H9 (cell line): Measurements from ENCODE around the gene TMEM117. TPM values are rescaled to one million over a fixed set of nuclear protein-coding genes. Genes with fewer than 3 reads are reported as not detected.

Experiments used
- DNase-seq: peaks from one replicate; pipeline ENCODE4 v3.0.0-alpha.2; 2017
- H2AFZ ChIP-seq: one replicate; pipeline ENCODE4 v1.6.1; 2013; ENCODE audit warnings: mild to moderate bottlenecking, low read length, control low read depth, moderate library complexity
- H2AK5ac ChIP-seq: 2 replicates; pipeline ENCODE4 v1.6.1; 2013; ENCODE audit warnings: low read length, control low read depth, mixed read lengths; ENCODE audit not compliant: insufficient read length
- H2BK120ac ChIP-seq: one replicate; pipeline ENCODE4 v1.6.1; 2013; ENCODE audit warnings: low read depth, mild to moderate bottlenecking, low read length, control low read depth, inconsistent platforms; ENCODE audit not compliant: poor library complexity, severe bottlenecking
- H2BK12ac ChIP-seq: 2 replicates; pipeline ENCODE4 v1.6.1; 2013; ENCODE audit warnings: low read length, control low read depth, mixed read lengths, low read depth; ENCODE audit not compliant: insufficient read length
- H2BK15ac ChIP-seq: 2 replicates; pipeline ENCODE4 v1.6.1; 2013; ENCODE audit warnings: low read depth, low read length, control low read depth
- H2BK20ac ChIP-seq: one replicate; pipeline ENCODE4 v1.6.1; 2013; ENCODE audit warnings: low read depth, mild to moderate bottlenecking, low read length, control low read depth, inconsistent platforms; ENCODE audit not compliant: poor library complexity, severe bottlenecking
- H2BK5ac ChIP-seq: 2 replicates; pipeline ENCODE4 v1.6.1; 2013; ENCODE audit warnings: low read length, control low read depth, mixed read lengths; ENCODE audit not compliant: insufficient read length
- H3K14ac ChIP-seq: 2 replicates; pipeline ENCODE4 v1.6.1; 2013; ENCODE audit warnings: low read length, control low read depth; ENCODE audit not compliant: insufficient read depth
- H3K18ac ChIP-seq: 2 replicates; pipeline ENCODE4 v1.6.1; 2013; ENCODE audit warnings: low read depth, mild to moderate bottlenecking, mixed read lengths, low read length, control low read depth; ENCODE audit not compliant: insufficient read length
- H3K23ac ChIP-seq: 2 replicates; pipeline ENCODE4 v1.6.1; 2013; ENCODE audit warnings: low read length, control low read depth, mixed read lengths, low read depth; ENCODE audit not compliant: insufficient read length
- H3K23me2 ChIP-seq: 2 replicates; pipeline ENCODE4 v1.6.1; 2013; ENCODE audit warnings: low read depth, mild to moderate bottlenecking, mixed read lengths, low read length, control low read depth; ENCODE audit not compliant: insufficient read length, poor library complexity, severe bottlenecking
- H3K27ac ChIP-seq: 2 replicates; pipeline ENCODE4 v1.5.1; 2013; ENCODE audit warnings: low read length, control low read depth, mixed read lengths, low read depth; ENCODE audit not compliant: insufficient read length
- H3K27me3 ChIP-seq: 2 replicates; pipeline ENCODE4 v1.6.1; 2013; ENCODE audit warnings: low read length, control low read depth, inconsistent platforms; ENCODE audit not compliant: insufficient read depth
- H3K4ac ChIP-seq: 2 replicates; pipeline ENCODE4 v1.6.1; 2013; ENCODE audit warnings: low read depth, mild to moderate bottlenecking, control low read depth, inconsistent platforms, low read length, moderate library complexity
- H3K4me1 ChIP-seq: 2 replicates; pipeline ENCODE4 v1.6.1; 2013; ENCODE audit warnings: low read length, control low read depth, inconsistent platforms; ENCODE audit not compliant: insufficient read depth
- H3K4me2 ChIP-seq: 2 replicates; pipeline ENCODE4 v1.6.1; 2013; ENCODE audit warnings: low read length, control low read depth, mixed read lengths; ENCODE audit not compliant: insufficient read length, insufficient read depth
- H3K56ac ChIP-seq: 2 replicates; pipeline ENCODE4 v1.6.1; 2013; ENCODE audit warnings: low read depth, mild to moderate bottlenecking, mixed read lengths, low read length, control low read depth; ENCODE audit not compliant: insufficient read length
- H3K79me1 ChIP-seq: 2 replicates; pipeline ENCODE4 v1.6.1; 2013; ENCODE audit warnings: low read depth, mild to moderate bottlenecking, moderate library complexity, low read length, control low read depth, inconsistent platforms; ENCODE audit not compliant: insufficient read depth, poor library complexity, severe bottlenecking
- H3K79me2 ChIP-seq: 2 replicates; pipeline ENCODE4 v1.6.1; 2013; ENCODE audit warnings: low read length, control low read depth, inconsistent platforms; ENCODE audit not compliant: insufficient read depth
- H3K9ac ChIP-seq: 2 replicates; pipeline ENCODE4 v1.6.1; 2013; ENCODE audit warnings: low read length, control low read depth, mixed read lengths; ENCODE audit not compliant: insufficient read length; ENCODE audit errors: extremely low read depth
- H3K9me3 ChIP-seq: one replicate; pipeline ENCODE4 v1.6.1; 2013; ENCODE audit warnings: low read depth, low read length, inconsistent platforms; ENCODE audit not compliant: control insufficient read depth
- H3T11ph ChIP-seq: one replicate; pipeline ENCODE4 v1.6.1; 2013; ENCODE audit warnings: mild to moderate bottlenecking, low read length, control low read depth, inconsistent platforms
- H4K20me1 ChIP-seq: one replicate; pipeline ENCODE4 v1.6.1; 2013; ENCODE audit not compliant: control insufficient read depth, insufficient read length, insufficient read depth
- H4K5ac ChIP-seq: 2 replicates; pipeline ENCODE4 v1.6.1; 2013; ENCODE audit warnings: low read depth, mild to moderate bottlenecking, mixed read lengths, low read length, control low read depth; ENCODE audit not compliant: insufficient read length
- H4K8ac ChIP-seq: replicated peaks from 2 replicates; pipeline ENCODE4 v1.6.1; 2013; ENCODE audit warnings: low read length, control low read depth, mixed read lengths, low read depth; ENCODE audit not compliant: insufficient read length
- H4K91ac ChIP-seq: 2 replicates; pipeline ENCODE4 v1.6.1; 2013; ENCODE audit warnings: low read depth, mild to moderate bottlenecking, moderate library complexity, mixed read lengths, low read length, control low read depth; ENCODE audit not compliant: insufficient read length
- H3K27ac Mint-ChIP-seq, 3 experiments: 2 replicates in 2 of 3; 3 replicates in 1 of 3; pipeline ENCODE4 v1.8.0; 2020 to 2021; ENCODE audit warnings: mixed read lengths in 3 of 3, mild to moderate bottlenecking in 1 of 3, moderate library complexity in 1 of 3
- H3K27me3 Mint-ChIP-seq: 2 replicates; pipeline ENCODE4 v1.8.0; 2021; ENCODE audit warnings: low read depth, mild to moderate bottlenecking, moderate library complexity, mixed read lengths
- H3K36me3 Mint-ChIP-seq, 3 experiments: 2 replicates in 2 of 3; 3 replicates in 1 of 3; pipeline ENCODE4 v1.8.0; 2020 to 2021; ENCODE audit warnings: low read depth in 3 of 3, mixed read lengths in 3 of 3; ENCODE audit not compliant: insufficient read depth in 1 of 3
- H3K4me1 Mint-ChIP-seq, 2 experiments: 2 replicates each; pipeline ENCODE4 v1.8.0; 2020; ENCODE audit warnings: mixed read lengths in 2 of 2
- H3K4me3 Mint-ChIP-seq, 2 experiments: 2 replicates in 1 of 2; 3 replicates in 1 of 2; pipeline ENCODE4 v1.8.0; 2020 to 2021; ENCODE audit warnings: mild to moderate bottlenecking in 2 of 2, mixed read lengths in 2 of 2, moderate library complexity in 1 of 2
- H3K9me3 Mint-ChIP-seq, 2 experiments: 2 replicates in 1 of 2; 3 replicates in 1 of 2; pipeline ENCODE4 v1.8.0; 2020; ENCODE audit warnings: mild to moderate bottlenecking in 2 of 2, mixed read lengths in 2 of 2, moderate library complexity in 1 of 2
- CTCF ChIP-seq: fragments of 200-600 bp; sonication (generic); conservative IDR thresholded peaks from 3 replicates; pipeline ENCODE4 v1.8.0; 2021; ENCODE audit warnings: antibody characterized with exemption, mild to moderate bottlenecking
- WGBS: extraction: QIAGEN DNeasy Blood & Tissue Kit; methylation state at CpG from one replicate; pipeline ENCODE4 v1.1.7; 2013; ENCODE audit warnings: missing lambda C conversion rate, low lambda C conversion rate, mixed read lengths; ENCODE audit not compliant: insufficient read length; ENCODE audit errors: extremely low coverage; 5-methylcytosine and 5-hydroxymethylcytosine counted together
- total RNA-seq: library from RNA; stranded (reverse); gene quantifications from 2 replicates; pipeline ENCODE4 v1.2.1, GENCODE V29; 2021

The TMEM117 gene
- total RNA-seq, 1 experiment from 2014 or later, result 1.7 TPM

- Histone ChIP-seq H4K8ac (no peak overlapping the region), H2AK5ac (no peak overlapping the region), H3K79me1 (no peaks in the 10 kb centered on the region), H4K20me1 (no peaks in the 10 kb centered on the region), H3K4me1 (no peaks in the 10 kb centered on the region), H2BK20ac (no peak overlapping the region), H2BK120ac (no peak overlapping the region), H2AFZ (no peak overlapping the region), H4K91ac (no peak overlapping the region), H3K4ac (no peak overlapping the region), H3K23me2 (no peaks in the 10 kb centered on the region), H2BK5ac (no peak overlapping the region), H2BK15ac (no peak overlapping the region), H3K9ac (no peak overlapping the region), H3K56ac (no peak overlapping the region), H3K27me3 (no peaks in the 10 kb centered on the region), H3K18ac (no peak overlapping the region), H3K9me3 (no peaks in the 10 kb centered on the region), H3K27ac (no peak overlapping the region), H3K14ac (no peak overlapping the region), H3K79me2 (no peaks in the 10 kb centered on the region), H3K4me2 (no peak overlapping the region), H4K5ac (no peak overlapping the region), H3T11ph (no peak overlapping the region), H3K23ac (no peak overlapping the region), H2BK12ac (no peak overlapping the region)
- H3K4me3 Mint-ChIP-seq, result no peak overlapping the region
- H3K36me3 Mint-ChIP-seq, result no peaks in the 10 kb centered on the region
- TF ChIP-seq CTCF, result no peak
- DNase-seq, result no peak
- H3K27ac Mint-ChIP-seq, result no peak overlapping the region
- no CpG with 5 or more reads among the region's 2 CpGs for WGBS
- H3K27me3 Mint-ChIP-seq, result no peaks in the 10 kb centered on the region
- 0 out of 4 replicates have a peak, but pooled peaks cover 0 to 2% of the 10 kb centered on the region in 2 experiments for H3K4me1 Mint-ChIP-seq
- H3K9me3 Mint-ChIP-seq, result no peaks in the 10 kb centered on the region
These were observed 404.3 kb downstream of the TMEM117 start for GRCh38 chr12:44240186-44240585.
